Esophagus squamous epithelium (tissue), 5 donors: ENCODE measurements around the gene ANKRD1. TPM values are rescaled to one million over a fixed set of nuclear protein-coding genes. Genes with fewer than 3 reads are reported as not detected.

Source experiments
- DNase-seq: peaks from one replicate; lab custom pipeline; 2025; lab: John Stamatoyannopoulos, UW
- H3K27ac ChIP-seq, 4 donors: fragments of 200-600 bp; sonication (generic); one replicate each; pipeline ENCODE4 v1.5.1; 2016 to 2019; ENCODE audit warnings: mild to moderate bottlenecking in 1 of 4
- H3K27me3 ChIP-seq, 4 donors: fragments of 200-600 bp; sonication (generic); 1 replicate in 3 of 4; 2 replicates in 1 of 4; pipeline versions ENCODE4 v1.5.1 to v1.6.0; 2017 to 2021; ENCODE audit warnings: antibody characterized with exemption in 1 of 4
- H3K36me3 ChIP-seq, 3 donors: fragments of 200-600 bp; sonication (generic); one replicate each; pipeline ENCODE4 v1.5.1; 2016 to 2019
- H3K4me1 ChIP-seq, 3 donors: fragments of 200-600 bp; sonication (generic); one replicate each; pipeline ENCODE4 v1.5.1; 2017 to 2019
- H3K4me3 ChIP-seq, 4 donors: fragments of 200-600 bp; sonication (generic); 1 replicate in 3 of 4; 2 replicates in 1 of 4; pipeline ENCODE4 v1.5.1; 2016 to 2019; ENCODE audit warnings: mild to moderate bottlenecking in 2 of 4, moderate library complexity in 1 of 4
- H3K9me3 ChIP-seq, 3 donors: fragments of 200-600 bp; sonication (generic); one replicate each; pipeline ENCODE4 v1.5.1; 2016 to 2019
- POLR2A ChIP-seq, 4 donors: fragments of 450-650 bp; IDR thresholded peaks; one replicate each; pipeline ENCODE4 v1.6.1; 2017; ENCODE audit warnings: antibody characterized with exemption in 4 of 4, mild to moderate bottlenecking in 4 of 4, moderate library complexity in 3 of 4
- WGBS, 2 donors: methylation state at CpG; one replicate each; pipeline ENCODE4 v1.1.5; 2018; 5-methylcytosine and 5-hydroxymethylcytosine counted together
- intact Hi-C: fragments of 100-400 bp; cut with DNase I; formaldehyde crosslinking; loops from one replicate; pipeline ENCODE4 v1.15.0; 2022
- total RNA-seq, 4 donors: library from RNA; depleted of rRNA; stranded (reverse); fragments of >200 nt; gene quantifications; one replicate each; pipeline ENCODE4 v1.1.0, GENCODE V29; 2016
- TF ChIP-seq, protein P1 (sequence below), 6 experiments: fragments of 450-650 bp in 4 of 6; fragments of 200-600 bp in 2 of 6; sonication (generic) in 2 of 6; IDR thresholded peaks; one replicate each; pipeline ENCODE4 v1.5.1; 2016 to 2019; ENCODE audit warnings: antibody characterized with exemption in 6 of 6, mild to moderate bottlenecking in 4 of 6, moderate library complexity in 4 of 6
- donor health status: DM: yes; HTN: yes; CAD: no.

Gene ANKRD1
- total RNA-seq, 4 donors from 2014 or later, result not detected

DNA sequence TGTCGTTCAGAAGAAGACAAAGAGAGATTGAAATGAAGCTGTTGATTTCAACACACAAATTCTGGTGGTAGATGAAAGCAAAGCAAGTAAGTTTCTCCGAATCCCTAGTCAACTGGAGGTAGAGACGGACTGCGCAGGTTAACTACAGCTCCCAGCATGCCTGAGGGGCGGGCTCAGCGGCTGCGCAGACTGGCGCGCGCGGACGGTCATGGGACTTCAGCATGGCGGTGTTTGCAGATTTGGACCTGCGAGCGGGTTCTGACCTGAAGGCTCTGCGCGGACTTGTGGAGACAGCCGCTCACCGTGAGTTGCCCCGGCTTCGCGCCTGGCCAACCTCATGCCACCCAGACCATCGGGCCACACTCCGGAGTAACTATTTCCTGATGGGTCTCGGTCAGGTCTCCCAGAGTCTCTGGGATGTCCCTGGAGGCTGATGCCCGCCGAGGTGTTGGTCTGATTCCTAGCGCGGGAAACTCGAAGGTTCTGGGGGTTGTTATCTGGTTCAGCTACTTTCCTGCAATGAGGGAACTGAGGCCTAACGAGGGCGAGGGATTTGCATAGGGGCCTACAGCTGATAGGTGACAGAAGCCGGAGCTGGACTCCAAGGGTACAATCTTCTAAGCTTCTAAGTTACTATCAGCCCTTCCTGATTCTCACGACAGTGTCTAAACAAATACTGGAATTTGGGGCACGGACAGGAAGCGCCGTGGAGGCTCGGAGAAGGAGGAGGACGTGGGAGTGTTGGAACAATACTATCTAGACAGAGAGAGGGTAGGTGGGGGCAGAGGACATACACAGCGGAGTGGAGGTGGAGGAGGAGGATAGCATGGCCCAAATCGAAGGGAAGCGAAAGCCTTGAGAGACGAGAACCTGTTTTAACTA is 48.9 kb downstream of the ANKRD1 start, which contains the start of gene RPP30:
Gene RPP30, plus strand, starts transcription at position 209 of the 882 bp plus-strand sequence. Its CDS starts 13 bp downstream, at position 222.
- Histone ChIP-seq H3K27me3 (peaks cover 0 to 29% (median 0%) of the 10 kb centered on the region in 4 donors), H3K4me1 (peaks cover 6 to 38% (median 11%) of the 10 kb centered on the region in 3 donors), H3K36me3 (peaks cover 0 to 23% (median 7%) of the 10 kb centered on the region in 3 donors), H3K4me3 (peak within 1 kb of the TSS; percentile 66 to 90 (median 80)), H3K27ac (peak within 1 kb of the TSS; percentile 73 to 86 (median 81)), H3K9me3 (no peaks in the 10 kb centered on the region)
- TF ChIP-seq POLR2A (IDR thresholded peaks at IDR 0.05), result peak in 2 of 4 donors; percentile 21 to 51
- TF ChIP-seq, protein P1, sequence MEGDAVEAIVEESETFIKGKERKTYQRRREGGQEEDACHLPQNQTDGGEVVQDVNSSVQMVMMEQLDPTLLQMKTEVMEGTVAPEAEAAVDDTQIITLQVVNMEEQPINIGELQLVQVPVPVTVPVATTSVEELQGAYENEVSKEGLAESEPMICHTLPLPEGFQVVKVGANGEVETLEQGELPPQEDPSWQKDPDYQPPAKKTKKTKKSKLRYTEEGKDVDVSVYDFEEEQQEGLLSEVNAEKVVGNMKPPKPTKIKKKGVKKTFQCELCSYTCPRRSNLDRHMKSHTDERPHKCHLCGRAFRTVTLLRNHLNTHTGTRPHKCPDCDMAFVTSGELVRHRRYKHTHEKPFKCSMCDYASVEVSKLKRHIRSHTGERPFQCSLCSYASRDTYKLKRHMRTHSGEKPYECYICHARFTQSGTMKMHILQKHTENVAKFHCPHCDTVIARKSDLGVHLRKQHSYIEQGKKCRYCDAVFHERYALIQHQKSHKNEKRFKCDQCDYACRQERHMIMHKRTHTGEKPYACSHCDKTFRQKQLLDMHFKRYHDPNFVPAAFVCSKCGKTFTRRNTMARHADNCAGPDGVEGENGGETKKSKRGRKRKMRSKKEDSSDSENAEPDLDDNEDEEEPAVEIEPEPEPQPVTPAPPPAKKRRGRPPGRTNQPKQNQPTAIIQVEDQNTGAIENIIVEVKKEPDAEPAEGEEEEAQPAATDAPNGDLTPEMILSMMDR (IDR thresholded peaks at IDR 0.05), result peak in 2 of 6 experiments; percentile 19 to 37
- WGBS, 2 donors, result 0 to 1% methylated on average over 21 to 23 of the region's 43 CpGs
- DNase-seq, result peak; percentile 17
- intact Hi-C loops, result no loop called here

DNA sequence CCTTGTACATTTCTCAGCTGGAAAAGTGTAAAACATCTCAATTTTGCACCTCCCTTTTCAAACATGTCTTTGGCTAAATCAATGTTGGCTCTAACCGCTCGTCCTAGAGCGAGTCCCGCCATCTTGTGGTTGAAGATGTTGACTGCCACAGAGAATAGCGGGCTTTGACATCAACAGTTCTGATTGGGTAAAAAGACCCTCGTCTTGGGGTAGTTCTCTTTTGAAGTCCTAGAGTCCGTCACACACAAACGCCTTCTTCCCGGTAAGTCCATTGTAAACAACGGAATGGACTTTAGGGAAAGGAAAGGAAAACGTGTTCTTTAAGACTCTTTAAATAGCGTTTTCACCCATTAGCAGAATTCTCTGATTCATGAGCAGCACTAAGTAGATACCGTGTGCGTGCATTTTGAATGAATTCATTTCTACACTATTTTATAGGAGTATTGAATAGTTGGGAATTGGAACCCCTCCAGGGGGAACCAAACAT is 49.6 kb downstream of the ANKRD1 start:
- H3K36me3 ChIP-seq, result peaks cover 0 to 16% (median under 1%) of the 10 kb centered on the region in 3 donors
- peak overlapping the region; percentile 73 to 86 (median 81) for H3K27ac ChIP-seq
- no peaks in the 10 kb centered on the region for H3K9me3 ChIP-seq
- H3K4me3 ChIP-seq, result peak overlapping the region; percentile 66 to 90 (median 80)
- H3K27me3 ChIP-seq, result peaks cover 0 to 33% (median 0%) of the 10 kb centered on the region in 4 donors
- TF ChIP-seq, protein P1 (IDR thresholded peaks at IDR 0.05), result peak in 4 of 6 experiments; percentile 35 to 46 (median 36)
- no peak for TF ChIP-seq POLR2A (IDR thresholded peaks at IDR 0.05)
- no peak for DNase-seq
- intact Hi-C loops, result no loop called here
- 3 to 4% methylated on average over 14 of the region's 14 CpGs for WGBS, 2 donors
- H3K4me1 ChIP-seq, result peaks cover 6 to 38% (median 11%) of the 10 kb centered on the region in 3 donors

DNA sequence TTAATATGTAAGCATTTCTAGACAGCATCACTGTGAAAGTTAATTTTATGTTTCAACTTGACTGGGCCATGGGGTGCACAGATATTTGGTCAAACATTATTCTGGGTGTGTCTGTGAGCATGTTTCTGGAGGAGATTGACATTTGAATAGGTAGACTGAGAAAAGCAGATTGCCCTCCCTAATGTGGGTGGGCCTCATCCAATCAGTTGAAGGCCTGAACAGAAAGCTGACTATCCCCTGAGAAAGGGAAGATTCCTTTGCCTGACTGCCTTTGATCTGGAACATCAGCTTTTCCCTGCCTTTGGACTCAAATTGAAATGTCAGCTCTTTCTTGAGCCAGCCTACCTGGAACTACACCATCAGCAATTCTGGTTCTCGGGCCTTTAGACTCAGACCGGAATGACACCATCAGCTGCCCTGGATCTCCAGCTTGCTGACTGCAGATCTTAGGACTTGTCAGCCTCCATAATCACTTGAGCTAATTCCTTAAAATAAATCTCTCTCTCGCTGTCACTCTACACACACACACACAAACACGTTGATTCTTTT is 54.8 kb downstream of the ANKRD1 start:
- Histone ChIP-seq H3K4me3 (no peak overlapping the region), H3K36me3 (no peaks in the 10 kb centered on the region), H3K27me3 (peaks cover 0 to 48% (median 0%) of the 10 kb centered on the region in 4 donors), H3K9me3 (no peaks in the 10 kb centered on the region), H3K27ac (no peak overlapping the region), H3K4me1 (peaks cover 0 to 3% (median 0%) of the 10 kb centered on the region in 3 donors)
- 61 to 85% methylated on average over 4 of the region's 4 CpGs for WGBS, 2 donors
- intact Hi-C loops, result loop anchor here (10.0 kb wide), 1 partner anchor 1071 kb away; no protein-coding TSS in a partner anchor
- DNase-seq, result no peak
- no peak for TF ChIP-seq POLR2A (IDR thresholded peaks at IDR 0.05)
- TF ChIP-seq, protein P1 (IDR thresholded peaks at IDR 0.05), result no peak

DNA sequence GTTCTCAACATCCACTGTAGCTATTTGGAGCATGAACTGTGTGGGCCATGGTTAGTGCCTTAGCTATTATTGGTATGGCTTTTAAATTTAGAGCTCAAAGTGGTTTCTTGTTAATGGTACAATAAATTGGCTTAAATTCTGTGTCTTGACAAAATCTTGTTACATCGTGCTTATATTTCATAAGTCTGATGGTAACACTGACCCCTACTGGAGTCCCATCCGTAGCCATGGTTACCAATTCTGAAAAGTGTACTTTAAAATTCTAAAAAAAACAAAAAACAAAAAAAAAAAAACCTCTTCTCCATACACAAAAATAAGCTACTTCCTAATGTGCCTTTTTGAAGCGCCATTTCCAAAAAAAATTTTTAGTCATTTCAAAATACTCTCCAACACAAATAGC is 55.5 kb downstream of the ANKRD1 start:
- Histone ChIP-seq H3K4me3 (no peak overlapping the region), H3K9me3 (no peaks in the 10 kb centered on the region), H3K4me1 (no peaks in the 10 kb centered on the region), H3K27me3 (peaks cover 0 to 48% (median 0%) of the 10 kb centered on the region in 4 donors), H3K27ac (no peak overlapping the region), H3K36me3 (no peaks in the 10 kb centered on the region)
- WGBS, 2 donors, result 29 to 40% methylated on average over 3 of the region's 3 CpGs
- intact Hi-C loops, result loop anchor here (10.0 kb wide), 1 partner anchor 1071 kb away; no protein-coding TSS in a partner anchor
- TF ChIP-seq, protein P1 (IDR thresholded peaks at IDR 0.05), result peak in 1 of 6 experiments; percentile 14
- no peak for TF ChIP-seq POLR2A (IDR thresholded peaks at IDR 0.05)
- no peak for DNase-seq
